PFSK-1 (cell line): ENCODE data around the gene CXCR5.

Experiments used
- FOXP2 ChIP-seq: optimal IDR thresholded peaks from 2 replicates; pipeline ENCODE3; 2011; ENCODE audit warnings: borderline replicate concordance, control low read depth, inconsistent platforms; ENCODE audit not compliant: insufficient read depth; ENCODE audit errors: extremely low read length, extremely low read depth
- POLR2AphosphoS5 ChIP-seq: IDR thresholded peaks from 2 replicates; pipeline ENCODE4 v1.6.1; 2012; ENCODE audit warnings: low read depth, mild to moderate bottlenecking, control low read depth, low read length, moderate library complexity
- SIN3A ChIP-seq: IDR thresholded peaks from 2 replicates; pipeline ENCODE4 v1.6.1; 2012; ENCODE audit warnings: mild to moderate bottlenecking, low read length, moderate library complexity, borderline replicate concordance; ENCODE audit not compliant: insufficient read depth
- TAF1 ChIP-seq: IDR thresholded peaks from 2 replicates; pipeline ENCODE4 v1.6.1; 2012; ENCODE audit warnings: low read length, control low read depth, borderline replicate concordance; ENCODE audit not compliant: insufficient read depth
- TF ChIP-seq, protein P1 (sequence below), 2 experiments: IDR thresholded peaks; 2 replicates each; pipeline versions ENCODE4 v1.6.1 to v1.8.0; 2011 to 2012; ENCODE audit warnings: low read depth in 2 of 2, low read length in 2 of 2, control low read depth in 1 of 2, inconsistent platforms in 1 of 2, mild to moderate bottlenecking in 1 of 2, moderate library complexity in 1 of 2; ENCODE audit not compliant: insufficient read depth in 1 of 2

The CXCR5 gene

GRCh38 chr11:118913411-118914125, 29.9 kb downstream of the CXCR5 start:
- TF ChIP-seq, protein P1, sequence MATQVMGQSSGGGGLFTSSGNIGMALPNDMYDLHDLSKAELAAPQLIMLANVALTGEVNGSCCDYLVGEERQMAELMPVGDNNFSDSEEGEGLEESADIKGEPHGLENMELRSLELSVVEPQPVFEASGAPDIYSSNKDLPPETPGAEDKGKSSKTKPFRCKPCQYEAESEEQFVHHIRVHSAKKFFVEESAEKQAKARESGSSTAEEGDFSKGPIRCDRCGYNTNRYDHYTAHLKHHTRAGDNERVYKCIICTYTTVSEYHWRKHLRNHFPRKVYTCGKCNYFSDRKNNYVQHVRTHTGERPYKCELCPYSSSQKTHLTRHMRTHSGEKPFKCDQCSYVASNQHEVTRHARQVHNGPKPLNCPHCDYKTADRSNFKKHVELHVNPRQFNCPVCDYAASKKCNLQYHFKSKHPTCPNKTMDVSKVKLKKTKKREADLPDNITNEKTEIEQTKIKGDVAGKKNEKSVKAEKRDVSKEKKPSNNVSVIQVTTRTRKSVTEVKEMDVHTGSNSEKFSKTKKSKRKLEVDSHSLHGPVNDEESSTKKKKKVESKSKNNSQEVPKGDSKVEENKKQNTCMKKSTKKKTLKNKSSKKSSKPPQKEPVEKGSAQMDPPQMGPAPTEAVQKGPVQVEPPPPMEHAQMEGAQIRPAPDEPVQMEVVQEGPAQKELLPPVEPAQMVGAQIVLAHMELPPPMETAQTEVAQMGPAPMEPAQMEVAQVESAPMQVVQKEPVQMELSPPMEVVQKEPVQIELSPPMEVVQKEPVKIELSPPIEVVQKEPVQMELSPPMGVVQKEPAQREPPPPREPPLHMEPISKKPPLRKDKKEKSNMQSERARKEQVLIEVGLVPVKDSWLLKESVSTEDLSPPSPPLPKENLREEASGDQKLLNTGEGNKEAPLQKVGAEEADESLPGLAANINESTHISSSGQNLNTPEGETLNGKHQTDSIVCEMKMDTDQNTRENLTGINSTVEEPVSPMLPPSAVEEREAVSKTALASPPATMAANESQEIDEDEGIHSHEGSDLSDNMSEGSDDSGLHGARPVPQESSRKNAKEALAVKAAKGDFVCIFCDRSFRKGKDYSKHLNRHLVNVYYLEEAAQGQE (IDR thresholded peaks at IDR 0.05; ENCODE audit: insufficient read depth in 1 of 2, low read depth in 2 of 2, low read length in 2 of 2), result no peak
- TF ChIP-seq POLR2AphosphoS5 (no peak), TAF1 (no peak), SIN3A (no peak), FOXP2 (no peak)

- TF ChIP-seq SIN3A (no peak), TAF1 (no peak), FOXP2 (no peak), POLR2AphosphoS5 (no peak)
- TF ChIP-seq, protein P1 (IDR thresholded peaks at IDR 0.05; ENCODE audit: insufficient read depth in 1 of 2, low read depth in 2 of 2, low read length in 2 of 2), result no peak
Measured at GRCh38 chr11:118914178-118914918, 30.7 kb downstream of the CXCR5 start.

- TF ChIP-seq FOXP2 (no peak), SIN3A (no peak), POLR2AphosphoS5 (no peak), TAF1 (no peak)
- TF ChIP-seq, protein P1 (IDR thresholded peaks at IDR 0.05; ENCODE audit: insufficient read depth in 1 of 2, low read depth in 2 of 2, low read length in 2 of 2), result no peak
Measured at GRCh38 chr11:118914987-118915386, 31.3 kb downstream of the CXCR5 start.

DNA sequence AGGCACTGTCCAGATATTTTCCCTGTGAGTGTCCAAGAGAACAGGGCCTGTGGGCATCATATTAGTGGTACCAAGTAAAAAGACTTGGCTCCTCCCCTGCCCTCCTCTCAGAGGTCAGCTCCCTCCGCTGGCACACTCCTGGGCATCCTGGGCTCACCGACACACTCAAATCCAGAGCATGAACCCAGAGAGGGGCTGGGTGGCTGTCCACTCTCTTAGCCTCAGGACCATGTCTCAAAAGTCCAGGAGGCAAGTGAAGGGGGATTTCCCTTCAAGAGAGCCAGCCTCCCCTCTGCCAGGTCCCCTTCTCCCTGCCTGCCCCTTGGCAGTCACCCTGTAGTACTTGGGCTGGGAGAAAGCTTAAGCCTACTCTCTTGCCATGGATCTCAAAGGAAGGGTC, 31.7 kb downstream of the CXCR5 start:
- TF ChIP-seq FOXP2 (no peak), POLR2AphosphoS5 (no peak), TAF1 (no peak), SIN3A (no peak)
- TF ChIP-seq, protein P1 (IDR thresholded peaks at IDR 0.05; ENCODE audit: insufficient read depth in 1 of 2, low read depth in 2 of 2, low read length in 2 of 2), result no peak
